ENCODE results near the gene FBN1. TPM values are rescaled to one million over a fixed set of nuclear protein-coding genes. Genes with fewer than 3 reads are reported as not detected.

The FBN1 gene
- total RNA-seq, 1 donor from 2014 or later = 102 TPM

DNA sequence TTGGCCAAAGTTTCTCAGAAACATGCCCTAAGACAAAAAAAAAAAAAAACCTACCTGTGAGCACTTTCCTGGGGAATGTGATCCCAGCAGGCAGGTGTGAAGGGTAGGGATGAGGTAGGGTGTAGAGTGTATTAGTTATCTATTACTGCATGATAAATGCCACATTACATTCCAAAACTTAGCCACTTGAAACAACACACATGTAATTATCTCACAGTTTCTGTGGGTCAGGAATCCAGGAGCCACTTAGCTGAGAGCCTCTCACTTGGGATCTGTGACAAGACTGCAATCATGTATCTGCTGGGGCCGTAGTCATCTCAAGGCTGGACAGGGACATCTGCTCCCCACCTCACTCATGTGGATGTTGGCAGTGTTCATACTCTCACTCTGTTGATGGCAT, 18.9 kb upstream of the FBN1 start:
- Histone ChIP-seq H3K36me3 (no peaks in the 10 kb centered on the region), H3K9me3 (no peaks in the 10 kb centered on the region), H3K27ac (no peak overlapping the region), H3K4me3 (no peak overlapping the region), H3K4me1 (no peaks in the 10 kb centered on the region), H3K27me3 (no peaks in the 10 kb centered on the region)
- intact Hi-C loops (cut with DNase I) = no loop called here
- no peak for DNase-seq (ENCODE audit: extremely low spot score in 2 of 2)
- TF ChIP-seq POLR2A (IDR thresholded peaks at IDR 0.05) (no peak), POLR2AphosphoS5 (IDR thresholded peaks at IDR 0.05; ENCODE audit: insufficient read depth in 1 of 2, low read depth in 1 of 2) (no peak)
- TF ChIP-seq, protein P1, sequence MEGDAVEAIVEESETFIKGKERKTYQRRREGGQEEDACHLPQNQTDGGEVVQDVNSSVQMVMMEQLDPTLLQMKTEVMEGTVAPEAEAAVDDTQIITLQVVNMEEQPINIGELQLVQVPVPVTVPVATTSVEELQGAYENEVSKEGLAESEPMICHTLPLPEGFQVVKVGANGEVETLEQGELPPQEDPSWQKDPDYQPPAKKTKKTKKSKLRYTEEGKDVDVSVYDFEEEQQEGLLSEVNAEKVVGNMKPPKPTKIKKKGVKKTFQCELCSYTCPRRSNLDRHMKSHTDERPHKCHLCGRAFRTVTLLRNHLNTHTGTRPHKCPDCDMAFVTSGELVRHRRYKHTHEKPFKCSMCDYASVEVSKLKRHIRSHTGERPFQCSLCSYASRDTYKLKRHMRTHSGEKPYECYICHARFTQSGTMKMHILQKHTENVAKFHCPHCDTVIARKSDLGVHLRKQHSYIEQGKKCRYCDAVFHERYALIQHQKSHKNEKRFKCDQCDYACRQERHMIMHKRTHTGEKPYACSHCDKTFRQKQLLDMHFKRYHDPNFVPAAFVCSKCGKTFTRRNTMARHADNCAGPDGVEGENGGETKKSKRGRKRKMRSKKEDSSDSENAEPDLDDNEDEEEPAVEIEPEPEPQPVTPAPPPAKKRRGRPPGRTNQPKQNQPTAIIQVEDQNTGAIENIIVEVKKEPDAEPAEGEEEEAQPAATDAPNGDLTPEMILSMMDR (IDR thresholded peaks at IDR 0.05) = no peak

DNA sequence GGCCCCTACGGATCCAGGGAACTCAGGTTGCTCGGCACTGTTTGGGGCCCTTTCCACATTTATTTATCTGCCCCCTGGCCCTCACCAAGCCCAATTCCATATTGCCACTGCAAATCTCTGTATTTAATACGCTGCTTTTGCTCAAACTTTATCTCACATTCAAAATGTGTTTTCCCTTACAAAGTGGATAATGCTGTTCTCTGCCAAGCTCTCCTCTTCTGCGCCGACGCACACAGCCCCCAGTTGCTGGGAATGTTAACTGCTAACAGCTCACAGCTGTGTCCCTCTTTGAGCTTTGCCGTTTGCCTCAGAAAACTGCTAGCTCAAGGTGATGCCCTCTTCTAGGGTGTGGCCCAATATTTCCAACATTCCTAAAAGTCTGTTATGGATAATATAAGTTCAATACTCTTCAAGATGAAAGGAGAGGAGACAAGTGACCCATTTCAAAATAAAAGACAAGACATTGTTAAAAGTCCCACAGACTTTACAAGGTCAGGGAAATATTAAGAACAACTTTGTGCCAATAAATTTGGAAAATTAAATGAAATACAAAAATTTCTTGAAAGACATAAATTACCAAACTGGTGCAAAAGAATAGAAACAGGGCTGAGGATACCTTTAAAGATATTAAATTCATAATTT, 12.6 kb upstream of the FBN1 start:
- Histone ChIP-seq H3K9me3 (no peaks in the 10 kb centered on the region), H3K27ac (no peak overlapping the region), H3K36me3 (no peaks in the 10 kb centered on the region), H3K4me1 (no peaks in the 10 kb centered on the region), H3K4me3 (no peak overlapping the region), H3K27me3 (no peaks in the 10 kb centered on the region)
- DNase-seq (ENCODE audit: extremely low spot score in 2 of 2) = no peak
- intact Hi-C loops (cut with DNase I) = no loop called here
- no peak for TF ChIP-seq POLR2A (IDR thresholded peaks at IDR 0.05)
- no peak for TF ChIP-seq POLR2AphosphoS5 (IDR thresholded peaks at IDR 0.05; ENCODE audit: insufficient read depth in 1 of 2, low read depth in 1 of 2)
- TF ChIP-seq, protein P1 (IDR thresholded peaks at IDR 0.05) = no peak

DNA sequence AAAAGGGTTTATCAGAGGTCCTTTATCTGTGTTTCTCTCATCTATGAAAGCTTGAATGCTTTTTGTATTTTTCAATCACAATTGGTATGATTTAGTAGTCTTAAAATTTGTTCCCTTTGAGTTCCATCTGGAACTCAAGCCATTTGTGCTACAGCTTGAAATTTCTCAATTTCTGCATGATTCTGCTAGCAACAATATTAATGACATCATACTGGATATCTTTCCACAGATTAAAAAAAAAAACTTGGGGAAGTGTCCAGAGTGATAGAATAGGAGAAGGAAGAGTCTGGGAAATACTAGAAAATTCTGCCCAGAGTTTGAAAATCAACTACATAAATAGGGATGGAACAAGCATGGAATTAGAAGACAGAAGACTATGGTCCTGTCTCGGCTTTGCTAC, 9.3 kb upstream of the FBN1 start:
- Histone ChIP-seq H3K4me3 (no peak overlapping the region), H3K36me3 (no peaks in the 10 kb centered on the region), H3K9me3 (no peaks in the 10 kb centered on the region), H3K27me3 (no peaks in the 10 kb centered on the region), H3K4me1 (no peaks in the 10 kb centered on the region), H3K27ac (no peak overlapping the region)
- intact Hi-C loops (cut with DNase I) = no loop called here
- no peak for DNase-seq (ENCODE audit: extremely low spot score in 2 of 2)
- no peak for TF ChIP-seq POLR2AphosphoS5 (IDR thresholded peaks at IDR 0.05; ENCODE audit: insufficient read depth in 1 of 2, low read depth in 1 of 2)
- TF ChIP-seq, protein P1 (IDR thresholded peaks at IDR 0.05) = no peak

DNA sequence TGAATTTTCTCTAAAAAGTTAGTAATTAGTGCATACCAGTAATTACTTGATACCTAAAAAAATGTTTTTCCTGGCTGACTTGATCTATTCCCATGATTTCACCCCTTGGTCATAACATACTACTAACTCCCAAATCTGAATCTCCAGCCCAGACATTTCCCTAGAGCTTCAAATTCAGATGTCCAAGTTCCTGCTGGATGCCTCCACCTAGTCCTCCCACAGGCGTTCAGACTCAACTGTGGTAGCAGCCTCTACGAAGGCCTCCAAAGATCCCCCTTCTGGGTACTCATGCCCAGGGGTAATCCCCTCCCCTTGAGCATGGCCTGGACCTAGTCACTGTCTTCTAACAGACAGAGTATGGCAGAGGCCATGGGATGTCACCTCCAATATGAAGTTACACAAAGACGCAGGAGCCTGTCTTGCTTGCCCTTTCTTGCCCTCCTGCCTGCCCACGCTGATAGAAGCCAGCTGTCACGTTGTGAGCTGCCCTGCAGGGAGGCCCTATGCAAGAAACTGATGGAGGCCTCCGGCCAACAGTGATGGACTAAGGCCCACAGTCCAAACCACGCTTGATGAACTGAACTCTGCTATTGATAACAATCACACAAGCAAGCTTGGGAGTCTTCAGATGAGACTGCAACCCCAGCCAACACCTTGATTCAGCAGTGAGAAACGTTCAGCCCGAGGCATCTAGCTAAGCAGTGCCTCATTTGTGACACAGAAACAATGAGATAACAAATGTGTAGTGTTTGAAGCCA, 8.6 kb upstream of the FBN1 start:
- H3K27ac ChIP-seq = no peak overlapping the region

More for the DNA sequence above, 8.6 kb upstream of the FBN1 start:
- no peak for DNase-seq (ENCODE audit: extremely low spot score in 2 of 2)
- intact Hi-C loops (cut with DNase I) = no loop called here
- H3K4me1 ChIP-seq = no peaks in the 10 kb centered on the region
- H3K9me3 ChIP-seq = no peaks in the 10 kb centered on the region
- no peak for TF ChIP-seq POLR2AphosphoS5 (IDR thresholded peaks at IDR 0.05; ENCODE audit: insufficient read depth in 1 of 2, low read depth in 1 of 2)
- no peak for TF ChIP-seq POLR2A (IDR thresholded peaks at IDR 0.05)
- TF ChIP-seq, protein P1 (IDR thresholded peaks at IDR 0.05) = no peak
- no peaks in the 10 kb centered on the region for H3K36me3 ChIP-seq
- H3K4me3 ChIP-seq = no peak overlapping the region
- H3K27me3 ChIP-seq = no peaks in the 10 kb centered on the region

Measured in vagina (tissue), 2 donors.